DMS153 treated with DMSO at 0.1 percent for 48 hours (cell line): Measurements from ENCODE around the gene ENTR1.

ENCODE experiments used
- DNase-seq: peaks from one replicate; lab custom pipeline; 2025; ENCODE audit not compliant: unreplicated experiment; lab: John Stamatoyannopoulos, UW

ENTR1 gene

GRCh38 chr9:136363106-136363948, 47.1 kb downstream of the ENTR1 start, which contains the start of gene DNLZ:
DNLZ (minus strand) TSS chr9:136363744; CDS start chr9:136363714, 30 bp downstream.
- peak; percentile 60 for DNase-seq

- no peak for DNase-seq
Measured at GRCh38 chr9:136362450-136362784, 48.0 kb downstream of the ENTR1 start.

- no peak for DNase-seq
Measured at GRCh38 chr9:136361754-136362449, 48.5 kb downstream of the ENTR1 start.

GRCh38 chr9:136361047-136361753, 49.2 kb downstream of the ENTR1 start:
- no peak for DNase-seq

DNA sequence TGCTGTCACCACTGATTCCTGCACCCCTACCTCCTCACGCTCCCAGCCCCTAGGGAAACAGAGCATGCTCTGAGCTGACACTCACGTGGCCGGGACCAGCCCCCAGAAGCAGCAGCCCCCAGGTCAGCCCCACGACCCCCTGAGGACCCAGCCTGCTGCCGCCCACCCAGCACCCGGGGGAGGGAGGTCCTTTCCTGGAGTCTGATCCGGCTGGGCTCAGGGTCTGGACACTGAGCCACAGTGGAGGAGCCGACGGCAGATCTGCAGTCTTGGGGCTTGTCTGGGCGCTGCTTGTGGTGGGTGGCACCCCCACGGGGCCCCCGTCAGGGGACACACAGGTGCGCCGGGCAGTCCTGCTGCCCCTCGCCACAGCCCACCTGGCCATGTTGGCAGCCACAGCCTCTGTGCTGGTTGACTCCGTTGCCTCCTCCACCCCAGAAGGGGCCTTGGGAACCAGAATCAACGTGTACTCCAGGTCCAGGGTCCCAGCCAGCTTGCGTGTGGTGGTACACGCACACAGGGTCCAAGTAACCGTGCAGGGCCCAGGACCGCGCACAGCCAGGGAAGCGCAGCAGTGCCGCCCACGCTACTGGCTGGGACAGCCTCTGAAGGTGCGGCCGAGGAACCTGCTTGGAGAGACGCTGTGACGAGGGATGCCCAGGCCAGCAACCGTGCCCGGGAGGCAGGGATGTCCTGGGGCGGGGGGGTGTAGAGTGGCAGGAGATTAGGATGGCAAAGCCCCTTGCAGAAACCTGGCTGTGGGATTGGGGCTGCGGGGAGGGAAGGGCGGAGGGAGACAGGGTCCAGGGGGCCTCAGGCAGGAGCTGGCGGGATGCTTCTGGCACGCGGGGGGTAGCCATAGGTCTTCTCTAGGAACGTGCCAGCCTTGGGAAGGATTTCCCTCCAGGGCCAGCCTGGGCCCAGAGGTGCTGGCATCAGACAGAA, 50.4 kb downstream of the ENTR1 start:
- DNase-seq = no peak

- no peak for DNase-seq
Measured at GRCh38 chr9:136358888-136359287, 51.5 kb downstream of the ENTR1 start.

DNA sequence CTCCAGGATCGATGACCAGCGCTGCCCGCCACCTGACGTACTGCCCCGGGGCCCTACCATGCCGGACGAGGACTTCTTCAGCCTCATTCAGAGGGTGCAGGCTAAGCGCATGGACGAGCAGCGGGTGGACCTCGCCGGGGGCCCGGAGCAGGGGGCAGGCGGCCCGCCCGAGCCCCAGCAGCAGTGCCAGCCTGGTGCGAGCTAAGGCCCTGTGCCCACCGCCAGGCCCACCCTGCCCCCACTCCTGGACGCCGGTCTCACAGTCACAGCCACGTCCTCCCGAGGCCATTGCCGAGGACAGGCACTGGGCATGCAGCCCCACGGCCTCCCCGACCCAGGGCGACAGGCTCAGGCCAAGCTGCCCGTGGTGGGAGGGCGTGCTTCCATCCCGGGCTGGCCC, 52.4 kb downstream of the ENTR1 start:
- DNase-seq = no peak

- DNase-seq = no peak
Measured at GRCh38 chr9:136357202-136357725, 53.1 kb downstream of the ENTR1 start.

- DNase-seq = no peak
Measured at GRCh38 chr9:136355616-136356557, 54.5 kb downstream of the ENTR1 start.

DNA sequence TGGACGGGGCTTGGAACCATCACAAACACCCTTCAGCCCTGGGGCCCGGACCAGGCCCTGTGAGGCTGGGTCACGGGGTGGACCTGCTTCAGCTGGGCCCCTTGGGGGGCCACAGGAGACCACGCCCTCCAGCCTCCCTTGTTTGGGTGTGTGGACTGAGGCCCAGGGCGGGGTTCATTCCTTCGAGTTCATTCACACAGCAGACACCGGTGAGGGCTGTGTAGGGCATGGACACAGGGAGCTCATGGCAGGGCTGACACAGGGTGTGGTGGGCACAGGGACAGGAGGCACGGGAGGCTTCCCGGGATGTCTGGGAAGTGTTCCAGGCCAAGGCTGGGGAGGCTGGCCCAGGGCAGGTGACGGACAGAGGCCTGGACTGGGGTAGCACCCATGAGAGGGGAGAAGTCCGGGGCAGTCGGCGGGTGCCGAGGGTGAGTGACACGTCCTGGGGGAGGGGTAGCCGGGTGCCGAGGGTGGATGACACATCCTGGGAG, 55.8 kb downstream of the ENTR1 start:
- no peak for DNase-seq

- no peak for DNase-seq
Measured at GRCh38 chr9:136353757-136354488, 56.5 kb downstream of the ENTR1 start.

DNA sequence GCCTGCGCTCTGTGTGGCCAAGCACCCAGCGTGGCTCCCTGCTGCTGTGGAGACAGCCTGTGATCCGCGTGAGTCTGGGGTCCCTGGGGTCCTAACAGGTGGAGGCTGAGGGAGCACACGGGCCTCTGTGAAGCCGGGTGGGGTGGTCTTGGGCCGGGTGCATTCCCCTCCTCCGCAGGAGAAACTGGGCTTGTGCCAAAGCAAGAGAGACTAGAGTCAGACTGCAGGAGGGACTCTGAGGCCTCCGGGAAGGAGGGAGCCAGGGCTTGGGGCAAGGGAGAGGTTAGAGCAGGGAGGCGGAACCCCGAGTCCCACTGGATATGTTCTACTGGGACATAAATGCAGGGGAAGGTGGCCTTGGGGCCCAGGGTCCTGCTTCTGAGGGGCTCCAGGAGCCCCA, 57.3 kb downstream of the ENTR1 start:
- DNase-seq = no peak

GRCh38 chr9:136352682-136353081, 57.7 kb downstream of the ENTR1 start:
- no peak for DNase-seq
